Measurements from ENCODE around the gene RASEF.

Gene RASEF

DNA sequence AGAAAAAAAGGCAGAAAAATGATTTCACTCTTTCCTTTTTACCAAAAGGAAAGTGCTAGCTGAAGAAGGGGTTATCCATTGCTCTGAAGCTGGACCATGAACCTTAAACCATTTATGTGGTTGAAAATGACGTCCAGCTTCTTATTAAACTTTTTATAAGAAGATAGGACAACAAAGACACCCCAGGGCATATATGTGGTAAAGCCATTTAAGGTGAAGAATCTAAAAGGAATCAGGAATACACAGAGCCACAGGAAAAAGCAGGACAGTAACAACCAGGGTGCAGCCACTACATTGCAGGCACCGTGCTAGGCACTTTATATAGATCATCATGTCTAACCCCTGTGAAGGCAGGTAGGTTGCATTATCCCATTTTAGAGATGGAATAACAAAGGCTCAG lies 42.1 kb downstream of the RASEF start:
- H3K4me3 ChIP-seq (ENCODE audit: low read length), result no peak overlapping the region
- DNase-seq (ENCODE audit: low read depth, low spot score), result no peak

DNA sequence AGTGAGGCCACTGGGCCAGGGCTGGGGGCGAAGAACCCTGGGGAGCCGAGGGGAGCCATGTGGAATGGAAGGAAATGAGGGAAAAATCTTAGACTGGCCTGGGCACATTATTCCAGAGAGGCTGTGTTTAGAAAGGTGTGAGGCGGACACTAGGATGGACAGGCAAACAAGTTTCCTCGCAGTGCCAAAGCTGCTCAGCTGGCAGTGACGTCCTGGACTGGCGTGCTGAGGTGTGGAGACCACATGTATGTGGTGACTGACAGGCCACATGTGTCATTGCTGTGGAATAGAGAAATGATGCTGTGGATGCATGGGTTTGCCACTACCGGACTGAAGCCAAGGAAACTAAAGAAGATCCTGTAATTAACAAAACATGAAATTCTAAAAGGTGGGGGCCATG lies 42.6 kb downstream of the RASEF start:
- no peak overlapping the region for H3K4me3 ChIP-seq (ENCODE audit: low read length)
- DNase-seq (ENCODE audit: low read depth, low spot score), result no peak

DNA sequence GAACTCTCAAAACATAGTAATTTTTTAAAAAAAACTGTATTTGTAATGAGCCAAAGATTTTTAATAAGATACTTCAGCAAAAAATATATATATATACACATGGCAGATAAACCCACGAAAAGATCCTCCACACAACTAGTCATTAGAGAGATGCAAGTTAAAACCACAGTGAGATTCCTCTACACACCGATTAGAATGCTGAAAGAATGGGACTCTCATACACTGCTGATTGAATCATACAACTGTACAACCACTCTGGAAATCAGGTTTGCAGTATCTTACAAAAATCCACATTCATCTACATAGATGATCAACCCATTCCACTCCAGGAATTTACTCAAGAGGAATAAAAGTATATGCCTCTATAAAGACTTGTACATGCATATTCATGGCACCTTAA lies 43.7 kb downstream of the RASEF start:
- no peak for DNase-seq (ENCODE audit: low read depth, low spot score)
- no peak overlapping the region for H3K4me3 ChIP-seq (ENCODE audit: low read length)

DNA sequence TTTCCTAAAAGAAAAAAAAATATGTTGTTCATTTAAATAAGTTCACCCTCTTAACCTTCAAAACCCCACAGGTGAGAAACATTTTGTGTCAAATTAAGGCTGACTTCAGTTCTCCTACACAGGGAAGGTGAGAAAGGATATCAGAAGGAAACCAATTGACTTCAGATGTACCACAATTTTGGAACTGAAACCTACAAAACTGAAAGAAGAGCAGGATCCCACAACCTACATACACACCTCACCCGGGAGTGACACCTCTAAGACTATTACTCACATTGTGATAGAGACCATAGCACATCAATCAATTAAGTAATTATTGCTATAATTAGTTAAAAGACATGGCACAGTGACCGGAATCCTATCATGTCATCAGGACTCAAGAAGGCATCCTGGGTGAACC lies 47.0 kb downstream of the RASEF start:
- H3K4me3 ChIP-seq (ENCODE audit: low read length), result no peak overlapping the region
- no peak for DNase-seq (ENCODE audit: low read depth, low spot score)

DNA sequence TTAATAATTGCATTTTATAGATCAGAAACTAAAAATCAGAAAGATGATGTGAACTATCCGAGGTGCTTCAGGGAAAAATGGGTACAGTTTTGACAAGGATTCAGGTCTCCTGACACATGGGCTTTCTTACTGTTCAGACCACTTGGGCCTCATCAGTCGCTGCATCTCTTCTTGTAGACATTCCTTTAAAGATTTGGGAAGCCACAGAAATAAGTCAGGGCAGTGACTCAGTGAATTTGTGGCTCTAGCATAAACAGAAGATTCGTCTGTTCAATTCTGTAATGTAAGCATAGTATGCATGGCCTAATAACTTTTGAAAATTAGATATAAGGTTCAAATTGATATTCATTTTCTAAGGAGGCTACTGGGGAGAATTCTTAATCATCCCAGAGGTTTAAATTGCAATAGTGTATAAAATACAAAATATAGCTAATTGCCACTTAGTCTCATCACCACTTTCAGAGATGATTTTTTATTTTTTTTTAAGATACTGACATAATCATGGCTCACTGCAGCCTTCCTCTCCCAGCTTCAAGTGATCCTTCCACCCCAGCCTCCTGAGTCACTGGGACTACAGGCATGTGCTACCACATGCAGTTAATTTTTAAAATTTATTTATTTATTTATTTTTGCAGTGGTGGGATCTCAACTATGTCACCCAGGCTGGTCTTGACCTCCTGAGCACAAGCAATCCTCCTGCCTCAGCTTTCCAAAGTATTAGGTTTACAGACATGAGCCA lies 48.9 kb downstream of the RASEF start:
- H3K4me3 ChIP-seq (ENCODE audit: low read length), result no peak overlapping the region
- no peak for DNase-seq (ENCODE audit: low read depth, low spot score)

DNA sequence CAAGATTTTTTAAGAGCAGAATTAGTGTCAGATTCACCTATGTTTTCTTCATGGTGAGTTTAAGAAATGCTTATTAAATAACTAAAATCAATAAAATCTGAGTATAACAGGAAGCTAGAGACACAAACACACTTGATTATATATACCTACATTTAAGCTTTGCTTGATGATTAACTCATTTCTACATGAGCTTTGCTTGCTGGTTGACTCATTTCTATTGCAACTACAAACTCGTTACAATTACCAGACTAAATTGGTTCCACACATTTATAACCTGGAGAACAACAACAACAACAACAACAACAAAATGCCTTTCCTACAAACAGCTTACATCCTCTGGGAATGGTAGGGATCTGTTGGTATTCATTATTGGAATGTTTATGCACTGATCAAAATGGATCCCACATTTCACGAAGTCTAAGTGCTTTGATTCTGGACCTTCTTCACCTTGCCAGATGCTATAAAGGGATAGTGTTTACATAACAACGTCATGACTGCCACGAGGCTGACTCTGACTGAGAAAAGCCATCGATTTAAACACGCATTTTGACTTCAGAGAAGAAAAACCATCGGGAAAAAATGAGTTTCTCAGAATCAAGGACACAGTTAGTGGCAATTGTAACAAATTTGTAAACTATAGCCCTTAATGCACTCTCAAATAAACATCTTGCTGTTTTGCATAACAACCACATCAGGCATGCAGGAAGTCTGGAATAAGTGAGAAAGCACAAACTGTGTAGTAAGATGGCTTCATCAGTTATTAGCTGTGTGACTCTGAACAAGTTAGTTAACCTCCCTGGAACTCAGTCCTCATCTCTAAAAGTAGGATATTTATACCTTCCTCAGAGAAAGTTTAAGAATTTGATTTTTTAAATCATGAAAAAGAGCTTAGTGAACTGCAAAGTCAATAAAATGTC lies 49.8 kb downstream of the RASEF start:
- H3K4me3 ChIP-seq (ENCODE audit: low read length), result no peak overlapping the region

DNA sequence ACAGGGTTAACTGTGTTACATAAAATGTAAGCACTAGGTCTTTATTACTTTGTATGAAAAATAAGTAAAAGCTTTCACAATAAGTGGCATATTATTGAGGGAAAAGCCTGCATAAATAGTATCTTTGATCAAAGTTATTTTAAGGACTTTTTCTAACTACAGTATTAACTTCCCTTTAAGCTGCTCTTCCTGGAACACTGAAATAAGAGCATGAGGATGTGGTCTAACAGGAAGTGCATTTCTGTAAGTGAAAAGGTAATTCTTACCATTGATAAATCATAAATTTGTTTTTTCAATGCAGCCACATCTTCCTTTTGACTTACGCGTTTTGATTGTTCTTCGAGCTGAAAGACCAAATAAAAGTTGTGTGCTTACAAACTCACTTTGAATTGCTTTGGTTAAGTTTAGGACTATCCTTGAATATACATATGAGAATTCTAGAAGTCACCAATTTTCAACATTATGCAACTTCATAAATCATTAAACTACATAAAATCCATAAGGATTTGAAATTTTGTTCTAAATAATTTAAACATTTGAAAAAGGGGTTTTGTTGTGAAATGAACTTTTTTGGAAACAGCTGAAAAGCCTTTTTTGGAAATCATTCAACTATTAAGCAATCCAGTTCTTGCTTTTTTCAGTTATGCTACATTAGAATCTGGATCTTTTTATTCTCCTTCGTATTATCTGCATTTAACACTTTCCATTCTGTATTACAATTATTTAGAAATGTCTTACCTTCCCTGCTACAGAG lies 50.6 kb downstream of the RASEF start:
- no peak for DNase-seq (ENCODE audit: low read depth, low spot score)

More for the DNA sequence above, 49.8 kb downstream of the RASEF start:
- DNase-seq (ENCODE audit: low read depth, low spot score), result no peak

DNA sequence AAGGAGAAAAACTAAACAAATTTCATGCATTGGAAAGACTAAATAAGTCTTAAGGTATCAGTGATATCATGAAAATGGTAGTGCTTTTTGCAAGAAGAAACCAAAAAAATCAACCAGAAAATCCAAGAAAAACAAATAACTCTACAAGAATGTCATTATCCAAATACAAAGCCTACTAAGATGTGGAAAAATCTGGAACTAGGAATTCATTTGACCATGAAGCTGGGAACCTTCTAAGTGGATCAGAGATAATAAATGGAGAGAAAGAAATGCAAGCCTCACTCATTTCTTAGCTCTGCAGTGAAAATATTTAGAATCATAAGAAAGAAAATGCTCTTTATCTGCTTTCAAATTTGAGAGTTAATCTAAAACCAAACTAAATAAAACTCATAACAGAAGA lies 51.3 kb downstream of the RASEF start:
- H3K4me3 ChIP-seq (ENCODE audit: low read length), result no peak overlapping the region

More for the DNA sequence above, 50.6 kb downstream of the RASEF start:
- H3K4me3 ChIP-seq (ENCODE audit: low read length), result no peak overlapping the region

DNA sequence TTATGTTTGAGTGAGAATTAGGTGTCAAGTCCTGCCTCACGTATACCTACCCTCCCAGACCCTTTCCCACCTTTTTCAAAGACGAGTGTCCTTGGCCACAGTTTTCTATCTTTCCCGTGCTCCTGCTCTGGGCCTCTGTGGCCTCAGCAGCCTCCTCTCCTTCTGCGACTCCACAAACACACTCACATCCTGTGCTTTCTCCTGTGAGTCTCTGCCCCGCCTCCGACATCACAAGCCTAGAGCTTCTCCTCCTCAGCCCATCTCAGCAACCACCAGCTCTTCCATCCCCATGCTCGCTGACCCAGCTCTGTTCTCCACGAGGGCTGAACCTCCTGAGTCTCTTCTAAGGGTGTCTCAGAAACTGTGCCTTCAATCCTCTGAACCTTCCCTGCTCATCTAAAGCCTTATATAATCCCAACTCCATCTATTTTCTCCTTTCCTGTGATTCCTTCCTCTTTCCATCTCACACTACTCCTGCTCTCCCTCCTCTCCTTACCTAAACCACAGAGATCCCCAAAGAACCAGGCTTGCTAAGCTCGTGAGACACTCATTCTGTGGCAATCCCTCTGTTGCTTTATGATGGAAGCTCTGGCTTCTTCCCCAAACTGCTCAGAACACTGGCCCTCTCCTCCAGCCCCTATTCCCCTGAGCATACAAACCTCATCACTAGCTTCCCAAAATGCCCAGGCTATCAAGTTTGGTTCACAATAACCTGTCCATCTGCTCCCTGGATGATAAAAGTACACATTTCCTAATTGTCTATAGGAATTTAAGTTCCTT lies 55.2 kb downstream of the RASEF start:
- no peak overlapping the region for H3K4me3 ChIP-seq (ENCODE audit: low read length)
- no peak for DNase-seq (ENCODE audit: low read depth, low spot score)

More for the DNA sequence above, 51.3 kb downstream of the RASEF start:
- no peak for DNase-seq (ENCODE audit: low read depth, low spot score)

DNA sequence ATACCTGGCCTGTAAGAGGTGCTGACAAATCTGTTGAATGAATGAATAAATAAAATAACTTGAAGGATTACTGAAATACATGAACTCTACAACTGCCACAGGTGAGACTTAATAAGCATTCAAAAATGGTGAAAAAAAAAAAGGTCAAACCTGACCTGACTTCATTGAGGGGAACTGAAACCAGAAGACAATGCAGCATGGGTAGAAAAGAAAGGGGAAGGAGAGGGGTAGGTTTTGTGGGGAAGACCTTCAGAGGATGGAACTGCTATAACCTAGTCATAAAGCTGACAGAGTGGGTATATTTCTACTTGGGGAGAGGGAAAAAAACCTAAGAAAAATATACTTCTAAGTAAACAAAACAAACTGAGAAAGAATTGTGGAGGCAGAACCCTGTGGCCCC lies 56.6 kb downstream of the RASEF start:
- no peak for DNase-seq (ENCODE audit: low read depth, low spot score)
- H3K4me3 ChIP-seq (ENCODE audit: low read length), result no peak overlapping the region

DNA sequence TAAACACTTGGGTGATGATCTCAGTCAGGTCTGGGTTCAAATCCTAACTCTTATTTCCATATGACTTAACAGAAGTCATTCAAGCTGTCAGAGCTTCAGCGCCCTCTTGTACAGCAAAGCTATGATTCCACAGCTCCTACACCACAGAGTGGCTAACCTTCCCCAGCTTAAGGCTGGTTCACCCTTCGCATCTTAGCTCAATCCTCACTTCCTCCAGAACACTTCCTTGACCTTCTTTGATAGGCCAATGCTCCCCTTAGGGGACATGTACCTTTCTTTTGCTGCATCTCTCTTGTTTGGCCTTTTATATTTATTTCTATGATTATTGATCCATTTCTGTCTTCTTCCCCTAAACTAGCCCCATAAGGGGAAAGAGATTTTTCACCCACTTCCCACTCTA lies 57.0 kb downstream of the RASEF start:
- DNase-seq (ENCODE audit: low read depth, low spot score), result no peak
- no peak overlapping the region for H3K4me3 ChIP-seq (ENCODE audit: low read length)

DNA sequence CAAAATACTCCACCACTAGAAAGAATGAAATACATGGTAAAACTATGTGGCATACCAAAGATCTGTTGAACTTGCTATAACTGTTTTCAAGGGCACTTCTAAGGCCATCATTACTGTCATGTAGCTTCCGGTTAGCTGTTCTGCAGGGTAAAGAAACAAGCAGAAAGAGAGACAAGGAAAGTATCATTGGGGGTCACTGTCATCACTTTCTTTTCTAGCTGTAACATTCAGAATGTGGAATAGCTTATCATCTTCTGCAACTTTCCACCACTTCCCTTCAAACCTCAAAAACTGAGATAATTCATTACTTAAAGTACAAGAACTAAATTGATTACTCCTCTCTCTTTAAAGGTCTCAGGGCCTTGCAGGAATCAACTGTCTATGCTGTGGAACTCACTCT lies 57.6 kb downstream of the RASEF start:
- H3K4me3 ChIP-seq (ENCODE audit: low read length), result no peak overlapping the region
- DNase-seq (ENCODE audit: low read depth, low spot score), result no peak

DNA sequence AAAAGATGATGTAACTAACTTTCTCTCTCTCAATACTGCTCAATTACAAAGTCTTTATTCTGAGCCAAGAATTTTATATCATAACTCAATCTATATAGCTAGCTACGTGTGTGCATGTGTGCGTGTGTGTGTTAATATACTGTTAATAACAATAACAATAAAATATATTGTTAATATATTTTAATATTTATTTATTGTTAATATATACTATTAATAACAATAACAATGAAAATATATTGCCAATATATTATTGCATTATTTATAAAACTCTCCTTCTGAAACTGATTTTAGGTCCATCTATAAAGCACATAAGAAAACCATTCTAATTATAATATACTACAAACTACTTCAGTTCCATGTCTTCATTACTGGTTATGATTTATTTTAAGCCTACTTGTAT lies 60.6 kb downstream of the RASEF start:
- H3K4me3 ChIP-seq (ENCODE audit: low read length), result no peak overlapping the region
- no peak for DNase-seq (ENCODE audit: low read depth, low spot score)

DNA sequence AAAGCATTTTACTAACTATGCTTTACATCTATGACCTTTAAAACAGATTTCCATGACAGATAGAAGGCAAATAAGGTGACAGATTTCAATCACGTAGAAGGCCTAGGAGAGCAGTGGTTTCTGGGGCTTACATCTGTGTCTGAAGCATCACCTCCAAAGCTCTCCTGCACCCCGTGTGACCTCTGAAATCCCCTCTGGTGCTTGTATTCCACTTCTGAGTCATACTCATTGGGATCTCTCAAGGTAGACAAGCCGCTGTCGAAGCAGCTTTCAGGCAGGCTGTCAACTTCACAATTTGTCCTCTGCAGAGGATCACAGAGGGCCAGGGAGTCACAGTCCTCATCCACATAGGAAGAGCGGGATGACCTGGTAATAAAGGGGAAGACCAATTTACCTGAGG lies 62.2 kb downstream of the RASEF start:
- no peak for DNase-seq (ENCODE audit: low read depth, low spot score)
- no peak overlapping the region for H3K4me3 ChIP-seq (ENCODE audit: low read length)

DNA sequence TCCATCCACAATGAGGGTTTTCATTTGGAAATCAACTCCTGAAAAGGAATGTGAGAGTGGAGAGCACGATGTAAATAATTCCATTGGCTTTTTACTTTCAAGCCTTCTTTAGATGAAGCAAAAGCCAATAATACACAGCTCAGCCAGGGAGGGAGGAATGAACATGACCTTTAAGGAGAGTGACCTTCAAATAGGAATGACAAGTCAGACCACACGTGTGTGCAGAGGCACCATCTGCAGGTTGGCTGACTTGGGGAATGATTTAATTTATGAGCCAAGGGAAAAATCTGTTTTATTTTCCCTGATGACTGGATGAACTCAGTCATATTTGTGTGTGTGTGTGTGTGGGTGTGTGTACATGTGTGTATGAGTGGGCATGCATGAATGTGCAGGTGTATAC lies 64.5 kb downstream of the RASEF start:
- DNase-seq (ENCODE audit: low read depth, low spot score), result no peak
- H3K4me3 ChIP-seq (ENCODE audit: low read length), result no peak overlapping the region

DNA sequence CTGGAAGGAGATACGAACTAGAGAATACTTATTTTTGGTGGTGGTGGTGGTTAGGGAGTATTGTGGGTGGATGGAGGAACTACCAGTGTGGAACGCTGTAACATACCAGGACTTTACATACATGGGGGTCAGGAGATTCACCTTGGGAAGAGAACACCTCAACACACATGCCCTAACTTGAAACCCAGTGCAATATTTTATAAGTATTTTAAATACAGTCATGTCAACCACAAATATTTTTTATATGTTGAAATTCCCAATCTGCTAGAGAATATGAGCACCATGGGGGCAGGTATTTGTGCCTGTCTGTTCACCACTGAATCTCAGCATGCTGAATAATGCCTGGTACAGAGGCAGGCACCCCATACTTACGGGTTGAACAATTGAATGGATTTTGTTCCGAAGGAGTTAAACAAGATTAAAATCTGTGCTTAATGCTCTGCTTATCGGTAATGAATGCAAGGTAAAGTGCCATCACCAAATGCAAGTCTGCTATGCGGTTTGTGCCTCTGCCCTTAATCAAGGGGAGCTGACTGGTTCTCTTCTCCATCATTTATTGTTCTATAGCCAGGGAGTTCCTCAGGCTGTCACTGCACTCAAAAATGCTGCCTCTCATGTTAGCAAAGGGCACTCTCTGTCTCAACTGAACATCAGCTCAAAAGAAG lies 65.3 kb downstream of the RASEF start:
- H3K4me3 ChIP-seq (ENCODE audit: low read length), result no peak overlapping the region
- DNase-seq (ENCODE audit: low read depth, low spot score), result no peak

DNA sequence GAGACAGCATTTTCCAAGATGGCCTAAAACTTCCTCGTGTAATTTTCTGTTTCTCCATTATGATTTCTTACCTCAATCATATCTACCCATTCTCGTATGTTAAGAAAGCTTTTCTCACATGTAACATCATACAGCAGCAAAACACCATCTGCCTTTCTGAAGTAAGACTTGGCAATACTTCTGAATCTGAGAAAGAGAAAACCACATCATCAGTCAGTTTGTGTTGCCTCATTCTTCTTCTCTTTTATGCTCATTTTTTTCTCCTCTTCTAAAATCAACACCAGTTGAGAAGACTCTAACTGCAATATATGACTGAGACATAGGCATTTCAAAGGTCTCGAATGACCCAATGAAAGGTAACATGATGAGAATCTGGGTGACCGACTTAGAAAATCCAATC lies 66.0 kb downstream of the RASEF start:
- DNase-seq (ENCODE audit: low read depth, low spot score), result peak; percentile 12
- H3K4me3 ChIP-seq (ENCODE audit: low read length), result no peak overlapping the region

DNA sequence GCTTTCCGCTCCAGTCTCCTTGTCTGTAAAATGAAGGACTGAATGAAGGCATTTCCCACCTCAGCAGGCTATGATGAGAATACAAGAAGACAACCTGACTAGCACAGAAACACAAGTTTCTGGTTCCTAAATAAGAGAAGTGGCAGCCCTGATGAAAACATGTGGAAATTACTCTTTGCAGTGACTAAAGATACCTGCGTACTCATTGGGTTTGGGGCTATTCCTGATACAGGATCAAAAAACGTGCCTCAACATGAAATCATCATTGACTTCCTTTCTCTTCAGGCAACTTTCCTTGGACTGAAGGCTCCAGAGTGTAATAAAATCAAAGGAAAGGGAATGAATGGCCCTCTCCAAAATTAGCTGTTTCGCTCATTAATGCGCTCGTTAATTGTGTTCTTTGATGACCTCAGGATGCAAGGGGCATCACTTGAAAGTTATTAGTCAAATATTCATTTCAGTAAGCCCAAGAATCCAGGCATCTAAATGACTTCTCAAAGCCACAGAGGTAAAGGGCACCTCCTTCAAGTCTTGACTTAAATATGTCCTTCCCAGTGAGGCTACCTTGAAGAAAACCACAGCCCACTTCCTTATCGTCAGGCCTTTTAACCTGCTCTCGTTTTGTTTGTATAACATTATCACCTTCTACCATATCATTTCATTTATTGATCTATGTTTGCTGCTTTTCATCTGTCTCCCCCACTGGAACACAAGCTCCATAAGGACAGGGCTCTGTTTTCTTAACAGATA lies 68.9 kb downstream of the RASEF start:
- no peak overlapping the region for H3K4me3 ChIP-seq (ENCODE audit: low read length)
- peak; percentile 28 for DNase-seq (ENCODE audit: low read depth, low spot score)

Measured in Jurkat, Clone E6-1 (cell line).